Nucleus accumbens (tissue), 56 donors: ENCODE data around the gene MDN1.
A peak's percentile ranks its signal among the peaks of the same experiment; 100 is the strongest.
"Not testable (repeated sequence)": the region's sequence is repeated elsewhere in the genome, so short reads cannot be mapped to it uniquely, and the experiment has no call there.

Experiments
- DNase-seq, 56 donors: peaks; one replicate each; lab custom pipeline; 2025; lab: John Stamatoyannopoulos, UW

Gene MDN1

GRCh38 chr6:89775150-89775549, 44.4 kb downstream of the MDN1 start:
- no peak for DNase-seq

GRCh38 chr6:89769572-89769971, 50.0 kb downstream of the MDN1 start:
- no peak for DNase-seq

DNA sequence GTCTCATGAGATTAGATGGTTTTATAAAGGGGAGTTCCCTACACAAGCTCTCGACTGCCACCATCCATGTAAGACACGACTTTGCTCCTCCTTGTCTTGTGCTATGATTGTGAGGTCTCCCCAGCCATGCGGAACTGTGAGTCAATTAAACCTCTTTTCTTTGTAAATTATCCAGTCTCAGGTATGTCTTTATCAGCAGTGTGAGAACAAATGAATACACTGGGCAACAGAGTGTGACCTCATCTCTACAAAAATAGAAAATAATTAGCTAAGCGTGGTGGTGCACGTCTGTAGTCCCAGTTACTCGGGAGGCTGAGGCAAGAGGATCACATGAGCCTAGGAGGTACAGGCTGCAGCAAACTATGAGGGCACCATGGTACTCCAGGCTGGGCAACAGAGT, 51.3 kb downstream of the MDN1 start:
- no peak for DNase-seq

GRCh38 chr6:89763550-89763949, 56.0 kb downstream of the MDN1 start:
- DNase-seq = no peak

- no peak for DNase-seq
Observed at GRCh38 chr6:89758830-89759229, 60.8 kb downstream of the MDN1 start.

- no peak for DNase-seq
Observed at GRCh38 chr6:89750338-89750737, 69.3 kb downstream of the MDN1 start.

DNA sequence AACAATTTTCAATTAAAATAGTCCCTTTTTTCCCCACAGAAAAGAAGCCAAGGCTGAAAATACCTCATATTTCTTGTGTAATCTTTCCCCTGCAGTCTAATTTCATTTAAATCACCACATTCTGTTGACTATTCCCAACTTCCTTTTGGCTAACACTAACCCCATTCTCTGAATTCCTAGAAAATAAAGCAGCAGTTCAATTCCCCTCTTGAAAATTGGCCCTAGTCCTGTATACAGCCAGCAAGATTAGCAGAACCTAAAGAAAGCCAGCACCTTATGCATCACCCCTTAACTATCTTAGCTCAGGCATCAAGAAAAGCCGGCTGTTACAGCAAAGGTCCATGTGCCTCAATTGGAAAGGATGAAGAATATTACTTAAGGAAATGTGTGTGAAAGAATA, 69.7 kb downstream of the MDN1 start:
- DNase-seq = no peak

- no peak for DNase-seq
Observed at GRCh38 chr6:89745716-89746115, 73.9 kb downstream of the MDN1 start.

DNA sequence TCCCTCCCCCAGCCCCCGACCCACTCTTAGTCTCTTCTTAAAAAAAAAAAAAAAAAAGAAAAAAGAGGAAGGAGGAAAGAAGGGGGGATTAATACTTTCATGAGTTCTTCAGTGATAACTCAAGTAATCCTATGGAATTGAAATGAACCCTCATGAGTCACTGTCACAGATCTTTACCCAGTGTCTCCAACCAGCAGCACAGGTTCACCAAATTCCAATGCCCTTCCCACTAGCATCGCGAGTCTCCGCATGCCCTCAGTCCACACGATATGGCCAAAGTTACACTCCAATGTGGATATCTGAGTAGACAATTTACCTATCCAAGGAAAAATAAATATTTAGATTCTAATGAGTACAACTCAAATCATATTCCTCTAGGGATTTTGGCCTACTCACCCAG, 74.5 kb downstream of the MDN1 start:
- no peak for DNase-seq

DNA sequence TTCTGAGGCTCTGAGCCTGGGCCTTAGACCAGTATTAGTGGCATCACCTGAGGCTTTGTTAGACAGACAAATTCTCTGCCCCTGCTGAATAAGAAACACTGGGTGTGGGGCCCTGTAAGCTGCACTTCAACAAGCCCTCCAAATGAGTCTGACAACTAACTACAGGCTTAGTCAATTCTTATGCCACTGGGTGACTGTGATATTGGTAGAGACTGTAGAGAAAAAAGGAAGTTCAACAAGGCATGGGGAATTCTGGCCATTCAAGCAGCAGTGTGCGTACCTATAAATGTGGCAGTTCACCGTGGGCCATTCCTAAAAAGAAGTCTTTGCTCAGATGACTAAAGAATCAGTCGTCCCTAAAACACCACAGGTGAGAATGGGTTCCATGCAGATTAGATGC, 82.7 kb downstream of the MDN1 start:
- DNase-seq = no peak

DNA sequence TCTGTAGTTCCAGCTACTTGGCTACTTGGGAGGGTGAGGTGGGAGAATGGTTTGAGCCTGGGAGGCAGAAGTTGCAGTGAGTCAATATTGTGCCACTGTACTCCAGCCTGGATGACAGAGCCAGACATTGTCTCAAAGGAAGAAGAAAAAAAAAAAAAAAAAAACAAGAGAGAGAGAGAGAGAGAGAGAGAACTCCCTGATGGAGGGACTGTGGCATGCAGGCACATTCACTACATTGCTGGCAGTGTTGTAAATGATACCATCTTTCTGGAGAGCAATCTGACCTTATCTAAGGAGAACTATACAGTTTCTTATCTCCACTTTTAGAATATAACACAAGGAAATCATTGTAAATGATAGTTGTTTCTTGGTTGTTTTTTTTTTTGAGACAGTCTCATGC, 85.1 kb downstream of the MDN1 start:
- no peak for DNase-seq

DNA sequence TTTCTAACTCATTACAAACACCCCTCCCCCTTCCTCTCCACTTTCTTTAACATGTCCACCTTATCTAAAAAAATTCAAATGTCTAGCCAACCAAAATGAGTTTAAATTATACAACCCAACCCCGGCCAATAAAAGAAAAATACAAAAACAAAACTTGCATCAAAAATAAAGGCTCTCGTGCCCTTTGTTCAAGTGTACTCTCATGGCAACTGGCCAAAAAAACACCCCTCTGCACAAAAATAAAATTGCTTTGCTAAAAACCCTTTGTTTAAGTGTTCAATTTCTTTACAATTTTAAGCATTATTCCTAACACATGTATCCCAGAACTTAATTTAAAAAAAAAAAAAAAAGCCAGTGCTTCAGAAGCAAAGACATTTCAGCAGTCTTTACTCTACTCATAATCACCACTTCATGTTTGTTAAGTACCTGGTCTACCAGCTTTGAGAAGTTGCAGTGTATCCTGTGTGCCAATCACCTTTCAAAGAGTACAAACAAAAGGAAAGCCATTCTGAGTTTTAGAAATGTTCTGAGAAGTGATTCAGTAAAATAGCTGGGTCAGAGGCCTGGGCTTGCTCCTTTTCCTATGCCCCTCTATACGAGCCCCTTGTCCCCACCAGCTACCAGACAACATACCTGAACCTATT, 87.5 kb downstream of the MDN1 start:
- no peak for DNase-seq

DNA sequence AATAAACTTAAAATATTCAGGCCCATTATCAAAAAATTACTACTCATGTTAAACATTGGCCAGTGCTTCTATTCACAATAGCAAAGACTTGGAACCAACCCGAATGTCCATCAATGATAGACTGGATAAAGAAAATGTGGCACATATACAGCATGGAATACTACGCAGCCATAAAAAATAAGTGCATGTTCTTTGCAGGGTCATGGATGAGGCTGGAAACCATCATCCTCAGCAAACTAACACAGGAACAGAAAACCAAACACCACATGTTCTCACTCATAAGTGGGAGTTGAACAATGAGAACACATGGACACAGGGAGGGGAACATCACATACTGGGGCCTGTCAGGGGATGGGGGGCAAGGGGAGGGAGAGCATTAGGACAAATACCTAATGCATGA, 88.3 kb downstream of the MDN1 start:
- DNase-seq = not testable (repeated sequence)

- no peak for DNase-seq
Observed at GRCh38 chr6:89729818-89730217, 89.8 kb downstream of the MDN1 start.

GRCh38 chr6:89727501-89727900, 92.1 kb downstream of the MDN1 start:
- DNase-seq = no peak

- peak in 1 of 56 donors; percentile 4 for DNase-seq
Observed at GRCh38 chr6:89724981-89725380, 94.6 kb downstream of the MDN1 start.

DNA sequence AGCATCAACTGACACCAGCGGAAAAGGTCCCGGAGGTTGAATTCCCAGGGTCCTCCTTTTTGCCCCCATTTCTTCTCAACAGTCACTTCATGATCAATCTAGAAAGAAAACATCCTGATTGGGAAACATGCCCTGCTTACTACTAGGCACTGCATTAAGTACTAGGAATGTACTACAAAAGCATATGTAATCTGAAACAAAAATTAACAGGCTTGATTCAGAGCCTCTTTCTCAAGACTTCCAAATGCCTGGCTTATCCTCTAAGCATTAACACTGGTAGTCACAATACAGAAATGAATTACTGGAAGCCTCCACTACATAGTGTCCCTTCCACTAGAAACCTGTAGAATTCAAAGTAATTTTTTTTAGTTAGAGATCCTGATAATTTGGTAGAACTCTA, 96.5 kb downstream of the MDN1 start:
- no peak for DNase-seq

DNA sequence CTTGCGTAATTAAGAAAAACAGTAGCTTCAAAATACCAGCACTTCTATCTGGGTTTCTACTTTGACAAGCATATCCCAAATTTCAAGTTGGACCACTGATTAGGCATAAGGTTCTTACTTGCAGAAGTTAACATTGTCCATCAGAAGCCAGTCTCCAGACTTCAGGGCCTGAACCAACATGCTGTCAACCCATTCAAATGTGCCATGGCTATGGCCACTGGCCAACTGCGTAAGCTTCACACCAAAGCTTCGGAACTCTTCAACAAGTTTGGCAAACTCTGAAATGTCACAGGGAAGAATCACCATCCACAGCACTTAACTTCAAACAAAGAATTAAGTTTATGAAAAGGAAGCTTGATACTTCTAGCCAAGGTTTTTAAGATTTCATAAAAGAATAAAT, 103.1 kb downstream of the MDN1 start:
- peak in 1 of 56 donors; percentile 17 for DNase-seq

DNA sequence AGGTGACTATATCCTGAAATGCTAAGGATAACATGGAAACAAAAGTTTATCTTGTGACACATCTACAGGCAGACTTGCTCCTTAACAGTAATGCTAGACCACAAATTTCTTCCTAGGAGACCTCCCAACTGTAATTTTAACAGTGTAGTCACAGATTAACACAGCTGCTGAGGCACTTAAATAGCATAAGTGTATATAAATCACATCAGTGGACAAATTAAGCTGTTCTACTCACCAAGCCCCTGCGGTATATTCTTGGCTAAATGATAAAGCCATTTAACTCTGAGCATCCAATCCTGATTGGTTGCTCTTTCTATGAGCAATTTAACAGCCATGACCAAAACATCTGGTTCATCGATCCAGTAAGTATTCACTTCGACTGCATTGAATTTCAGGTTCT, 107.8 kb downstream of the MDN1 start:
- no peak for DNase-seq

- DNase-seq = no peak
Observed at GRCh38 chr6:89708316-89708715, 111.3 kb downstream of the MDN1 start.

- no peak for DNase-seq
Observed at GRCh38 chr6:89707766-89708165, 111.8 kb downstream of the MDN1 start.

DNA sequence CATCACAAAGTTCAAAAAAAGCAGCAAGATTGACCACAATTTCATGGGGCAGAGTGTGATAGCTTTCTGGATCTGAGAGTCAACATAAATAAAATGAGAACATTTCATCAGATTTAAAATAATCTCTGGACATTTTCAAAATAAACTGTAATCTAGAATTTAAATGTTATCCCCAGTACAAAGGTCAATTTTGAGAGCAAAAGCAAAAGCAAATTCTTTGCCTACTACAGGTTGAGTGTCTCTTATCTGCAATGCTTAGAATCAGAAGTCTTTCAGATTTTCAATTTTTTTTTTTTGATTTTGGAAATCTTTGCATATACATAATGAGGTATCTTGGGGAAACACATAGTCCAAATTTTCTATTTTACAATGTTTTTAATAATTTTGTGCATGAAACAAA, 113.5 kb downstream of the MDN1 start:
- DNase-seq = no peak

DNA sequence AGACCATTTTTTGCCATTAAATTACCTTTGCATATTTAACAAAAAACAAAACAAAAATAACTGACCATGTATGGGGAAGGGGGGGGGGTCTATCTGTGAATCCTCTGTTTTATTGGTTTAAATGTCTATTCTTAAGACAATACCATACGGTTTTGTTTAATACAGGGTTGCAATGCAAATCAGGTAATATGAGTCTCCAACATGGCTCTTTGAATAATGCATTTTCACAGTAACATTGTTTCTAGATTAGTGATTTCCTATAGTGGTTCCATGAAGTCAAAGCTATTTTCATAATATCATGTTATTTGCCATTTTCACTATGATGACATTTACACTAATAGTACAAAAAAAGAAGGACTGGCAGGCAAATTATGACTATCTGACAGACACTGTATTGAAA, 116.3 kb downstream of the MDN1 start:
- no peak for DNase-seq
